Keratinocyte (primary cell): ENCODE measurements around the gene RASL11A.

Experiments used
- CTCF ChIP-seq, 3 experiments: IDR thresholded peaks in 1 of 3; conservative IDR thresholded peaks in 1 of 3; optimal IDR thresholded peaks in 1 of 3; 2 replicates in 2 of 3; 3 replicates in 1 of 3; pipeline versions ENCODE3 to v1.5.1; 2011; ENCODE audit warnings: low read length in 3 of 3, mild to moderate bottlenecking in 3 of 3, moderate library complexity in 2 of 3, control low read depth in 1 of 3, inconsistent platforms in 1 of 3; ENCODE audit not compliant: insufficient read depth in 2 of 3; ENCODE audit errors: extremely low read depth in 1 of 3
- EZH2 ChIP-seq: IDR thresholded peaks from one replicate; pipeline ENCODE4 v1.6.1; 2012; ENCODE audit warnings: inconsistent platforms, mild to moderate bottlenecking, low read length, moderate library complexity

GRCh38 chr13:27233964-27234363 lies 36.7 kb upstream of the RASL11A start:
- TF ChIP-seq CTCF (optimal IDR thresholded peaks at IDR 0.05 in 1 of 3, IDR thresholded peaks at IDR 0.05 in 1 of 3, conservative IDR thresholded peaks at IDR 0.05 in 1 of 3; ENCODE audit: extremely low read depth in 1 of 3, insufficient read depth in 2 of 3, low read length in 3 of 3) (no peak), EZH2 (no peak)
